Measurements from ENCODE around the gene FAM20B.
"Not testable (repeated sequence)": the region's sequence is repeated elsewhere in the genome, so short reads cannot be mapped to it uniquely, and the experiment has no call there.

FAM20B gene

GRCh38 chr1:179036844-179037465 is 11.3 kb downstream of the FAM20B start:
- no peak overlapping the region for H3K27ac ChIP-seq
- TF ChIP-seq CTCF (conservative IDR thresholded peaks at IDR 0.05): no peak

GRCh38 chr1:179038528-179039281 is 13.0 kb downstream of the FAM20B start:
- H3K27ac ChIP-seq: no peak overlapping the region

GRCh38 chr1:179039502-179040174 is 13.9 kb downstream of the FAM20B start:
- not testable (repeated sequence) for H3K27ac ChIP-seq

More at GRCh38 chr1:179038528-179039281, 13.0 kb downstream of the FAM20B start:
- no peak for TF ChIP-seq CTCF (conservative IDR thresholded peaks at IDR 0.05)

GRCh38 chr1:179040175-179040551 is 14.5 kb downstream of the FAM20B start:
- not testable (repeated sequence) for H3K27ac ChIP-seq

GRCh38 chr1:179042087-179042486 is 16.4 kb downstream of the FAM20B start:
- H3K27ac ChIP-seq: no peak overlapping the region
- no peak for TF ChIP-seq CTCF (conservative IDR thresholded peaks at IDR 0.05)

GRCh38 chr1:179042700-179043099 is 17.0 kb downstream of the FAM20B start:
- TF ChIP-seq CTCF (conservative IDR thresholded peaks at IDR 0.05): no peak
- no peak overlapping the region for H3K27ac ChIP-seq

GRCh38 chr1:179043266-179043665 is 17.6 kb downstream of the FAM20B start:
- TF ChIP-seq CTCF (conservative IDR thresholded peaks at IDR 0.05): no peak
- no peak overlapping the region for H3K27ac ChIP-seq

GRCh38 chr1:179043907-179044306 is 18.2 kb downstream of the FAM20B start:
- H3K27ac ChIP-seq: no peak overlapping the region
- TF ChIP-seq CTCF (conservative IDR thresholded peaks at IDR 0.05): no peak
